ENCODE results near the gene TPK1.
"Not testable (repeated sequence)": the region's sequence is repeated elsewhere in the genome, so short reads cannot be mapped to it uniquely, and the experiment has no call there.

TPK1 gene

DNA sequence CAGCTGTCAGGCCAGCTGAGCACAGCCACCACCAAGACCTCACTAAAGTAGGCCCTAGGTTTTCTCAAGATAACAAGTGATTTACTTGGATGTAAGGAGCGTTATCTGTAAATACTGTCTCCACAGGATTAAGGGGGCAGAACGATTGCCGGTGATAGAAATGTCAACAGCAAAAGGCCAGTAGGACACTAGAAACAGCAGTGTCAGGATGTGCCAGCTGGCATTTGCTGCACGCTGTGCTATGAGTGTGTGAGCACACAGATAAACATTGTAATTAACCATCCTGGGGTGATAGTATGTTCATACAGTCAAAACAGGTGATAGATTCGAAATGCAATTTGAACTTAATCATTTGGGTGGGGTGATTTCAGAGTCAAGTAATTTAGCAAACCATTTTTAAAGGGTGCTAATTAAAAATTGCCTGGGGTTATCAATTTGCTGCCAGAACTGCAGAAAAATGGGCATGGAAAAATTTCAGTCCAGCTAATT, 396.1 kb downstream of the TPK1 start:
- TF ChIP-seq, protein P1, sequence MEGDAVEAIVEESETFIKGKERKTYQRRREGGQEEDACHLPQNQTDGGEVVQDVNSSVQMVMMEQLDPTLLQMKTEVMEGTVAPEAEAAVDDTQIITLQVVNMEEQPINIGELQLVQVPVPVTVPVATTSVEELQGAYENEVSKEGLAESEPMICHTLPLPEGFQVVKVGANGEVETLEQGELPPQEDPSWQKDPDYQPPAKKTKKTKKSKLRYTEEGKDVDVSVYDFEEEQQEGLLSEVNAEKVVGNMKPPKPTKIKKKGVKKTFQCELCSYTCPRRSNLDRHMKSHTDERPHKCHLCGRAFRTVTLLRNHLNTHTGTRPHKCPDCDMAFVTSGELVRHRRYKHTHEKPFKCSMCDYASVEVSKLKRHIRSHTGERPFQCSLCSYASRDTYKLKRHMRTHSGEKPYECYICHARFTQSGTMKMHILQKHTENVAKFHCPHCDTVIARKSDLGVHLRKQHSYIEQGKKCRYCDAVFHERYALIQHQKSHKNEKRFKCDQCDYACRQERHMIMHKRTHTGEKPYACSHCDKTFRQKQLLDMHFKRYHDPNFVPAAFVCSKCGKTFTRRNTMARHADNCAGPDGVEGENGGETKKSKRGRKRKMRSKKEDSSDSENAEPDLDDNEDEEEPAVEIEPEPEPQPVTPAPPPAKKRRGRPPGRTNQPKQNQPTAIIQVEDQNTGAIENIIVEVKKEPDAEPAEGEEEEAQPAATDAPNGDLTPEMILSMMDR (IDR thresholded peaks at IDR 0.05; ENCODE audit: borderline replicate concordance, insufficient read depth, low read depth, low read length): no peak
- H3K4me3 ChIP-seq (ENCODE audit: low read depth, low read length): no peak overlapping the region

DNA sequence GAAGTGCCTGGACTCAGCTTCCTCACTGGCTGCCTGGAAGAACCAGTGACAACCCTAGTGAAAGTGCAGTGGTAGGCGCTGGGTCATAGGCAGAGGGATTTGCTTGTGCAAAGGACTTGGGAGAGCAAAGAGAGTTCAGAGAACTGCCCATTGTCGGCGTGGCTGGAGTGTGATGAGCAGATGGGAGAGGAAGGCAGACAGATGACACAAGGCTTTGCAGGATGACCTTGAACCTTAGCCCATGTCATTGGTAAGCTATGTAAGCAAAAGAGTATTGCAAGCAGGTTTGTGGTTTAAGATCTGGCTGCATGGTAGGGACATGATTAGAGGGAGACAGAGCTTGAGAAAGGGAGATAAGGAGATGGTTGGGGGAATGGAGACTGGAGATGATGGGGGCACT, 397.1 kb downstream of the TPK1 start:
- TF ChIP-seq, protein P1 (IDR thresholded peaks at IDR 0.05; ENCODE audit: borderline replicate concordance, insufficient read depth, low read depth, low read length): no peak

DNA sequence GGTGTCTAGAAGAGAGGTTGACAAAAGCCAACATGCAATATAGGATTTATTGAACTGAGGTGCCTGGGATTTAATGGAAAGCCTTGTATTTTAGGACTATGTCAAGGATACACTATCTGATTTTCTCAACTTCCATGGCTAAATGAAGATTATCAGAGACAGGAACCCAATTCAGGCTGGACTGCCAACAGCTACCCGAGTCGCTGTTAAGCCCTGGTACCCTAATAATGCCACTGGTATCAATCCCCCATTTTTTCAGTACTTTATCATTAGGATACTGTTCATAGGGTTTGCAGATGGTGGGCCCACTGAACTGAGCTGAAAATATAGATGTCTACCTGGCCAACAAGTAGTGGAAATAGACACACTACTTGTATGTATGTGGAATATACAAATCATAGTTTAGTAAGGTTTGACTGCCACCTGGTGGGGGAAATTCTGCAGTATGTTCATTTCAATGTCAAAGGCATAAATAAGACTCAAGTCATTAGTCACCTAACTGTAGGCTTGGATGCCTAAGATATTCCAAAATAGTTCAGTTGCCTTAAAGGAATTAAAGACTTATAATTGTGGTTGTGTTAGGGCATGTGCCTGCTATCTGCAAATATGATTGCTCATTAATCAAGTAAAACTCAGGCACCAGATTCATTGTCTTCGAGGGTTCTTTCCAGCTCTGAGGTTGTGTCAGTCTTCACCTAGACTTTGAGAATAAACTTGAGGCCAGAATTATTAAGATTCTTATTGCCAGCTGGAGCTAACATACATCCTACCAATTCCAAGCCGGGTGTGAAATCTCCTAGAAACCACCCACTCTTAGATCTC, 398.3 kb downstream of the TPK1 start:
- H3K4me3 ChIP-seq (ENCODE audit: low read depth, low read length): no peak overlapping the region
- TF ChIP-seq, protein P1 (IDR thresholded peaks at IDR 0.05; ENCODE audit: borderline replicate concordance, insufficient read depth, low read depth, low read length): peak; percentile 43; the same call in 1 of the 2 replicates

More for the DNA sequence above, 397.1 kb downstream of the TPK1 start:
- H3K4me3 ChIP-seq (ENCODE audit: low read depth, low read length): no peak overlapping the region

DNA sequence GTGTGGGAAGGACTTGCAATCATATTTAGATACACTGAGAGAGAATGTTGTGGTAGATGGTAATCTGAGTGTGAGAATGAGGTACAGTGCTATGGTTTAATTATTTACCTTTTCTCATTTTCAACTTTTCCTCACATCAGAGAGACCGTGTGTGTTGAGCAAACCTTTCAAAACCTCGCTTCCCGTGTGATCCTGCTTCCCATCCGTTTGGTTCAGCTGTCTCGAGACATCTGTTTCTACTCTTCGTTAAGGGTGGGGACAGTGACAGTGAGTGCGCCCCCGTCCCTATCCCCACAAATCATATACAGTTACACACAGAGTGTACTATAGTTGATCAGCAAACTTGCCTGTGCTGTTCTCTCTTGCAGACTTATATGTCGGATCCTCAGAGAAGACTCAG, 399.4 kb downstream of the TPK1 start:
- TF ChIP-seq, protein P1 (IDR thresholded peaks at IDR 0.05; ENCODE audit: borderline replicate concordance, insufficient read depth, low read depth, low read length): no peak
- no peak overlapping the region for H3K4me3 ChIP-seq (ENCODE audit: low read depth, low read length)

DNA sequence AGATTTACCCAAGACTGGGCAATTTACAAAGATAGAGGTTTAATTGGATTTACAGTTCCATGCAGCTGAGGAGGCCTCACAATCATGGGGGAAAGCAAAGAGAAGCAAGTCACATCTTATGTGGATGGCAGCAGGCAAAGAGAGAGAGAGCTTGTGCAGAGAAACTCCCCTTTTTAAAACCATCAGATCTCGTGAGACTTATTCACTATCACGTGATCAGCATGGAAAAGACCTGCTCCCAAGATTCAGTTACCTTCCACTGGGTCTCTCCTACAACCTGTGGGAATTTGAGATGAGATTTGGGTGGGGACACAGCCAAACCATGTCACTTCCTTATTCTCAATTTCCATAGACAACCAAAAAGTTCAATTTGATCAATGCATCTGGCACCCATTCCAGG, 407.4 kb downstream of the TPK1 start:
- TF ChIP-seq, protein P1 (IDR thresholded peaks at IDR 0.05; ENCODE audit: borderline replicate concordance, insufficient read depth, low read depth, low read length): no peak
- no peak overlapping the region for H3K4me3 ChIP-seq (ENCODE audit: low read depth, low read length)

DNA sequence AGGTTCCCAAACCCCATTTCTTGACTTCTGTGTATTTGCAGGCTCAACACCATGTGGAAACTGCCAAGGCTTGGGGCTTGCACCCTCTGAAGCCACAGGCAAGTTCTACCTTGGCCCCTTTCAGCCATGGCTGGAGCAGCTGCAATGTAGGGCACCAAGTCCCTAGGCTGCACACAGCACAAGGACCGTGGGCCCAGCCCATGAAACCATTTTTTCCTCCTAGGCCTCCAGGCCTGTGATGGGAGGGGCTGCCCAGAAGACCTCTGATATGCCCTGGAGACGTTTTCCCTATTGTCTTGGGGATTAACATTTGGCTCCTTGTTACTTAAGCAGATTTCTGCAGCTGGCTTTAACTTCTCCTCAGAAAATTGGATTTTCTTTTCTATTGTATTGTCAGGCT, 408.3 kb downstream of the TPK1 start:
- not testable (repeated sequence) for H3K4me3 ChIP-seq (ENCODE audit: low read depth, low read length)

DNA sequence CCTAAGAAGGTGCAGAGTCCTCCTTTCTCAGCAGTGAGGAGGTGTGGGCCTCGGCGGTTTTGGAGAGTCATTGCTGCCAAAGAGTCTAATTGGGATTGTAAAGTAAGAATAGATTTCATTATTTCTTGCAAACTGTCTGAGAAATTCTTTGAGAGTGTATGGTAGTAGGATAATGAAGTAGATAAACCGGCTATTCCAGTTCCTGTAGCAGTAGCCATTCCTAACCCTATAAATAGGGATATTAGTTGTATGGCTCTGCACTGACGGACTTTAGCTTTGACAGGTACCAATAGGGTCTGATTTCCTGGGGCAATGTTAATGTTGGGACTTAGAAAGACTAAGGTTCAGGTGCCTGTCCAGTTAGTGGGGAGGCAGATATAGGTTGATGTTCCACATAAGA, 416.9 kb downstream of the TPK1 start:
- not testable (repeated sequence) for H3K4me3 ChIP-seq (ENCODE audit: low read depth, low read length)

DNA sequence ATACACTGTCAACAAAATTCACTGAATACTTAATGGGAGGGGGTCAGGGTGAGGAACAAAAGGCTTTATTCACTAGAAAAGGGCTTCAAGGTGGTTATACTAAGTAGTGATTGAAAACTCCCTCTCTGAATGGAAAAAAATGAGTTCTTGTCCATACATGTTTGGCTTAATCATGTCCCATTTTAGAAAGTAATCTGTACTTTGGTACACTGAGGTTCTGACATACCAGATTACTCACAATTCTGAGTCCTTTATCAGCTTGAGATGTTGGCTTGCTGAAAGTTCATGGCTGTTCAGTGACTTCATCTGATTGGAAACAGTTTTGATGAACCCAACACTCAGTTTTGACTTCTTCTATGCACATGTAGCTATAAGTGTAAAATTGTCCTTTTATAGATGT, 419.5 kb downstream of the TPK1 start:
- no peak overlapping the region for H3K4me3 ChIP-seq (ENCODE audit: low read depth, low read length)
- TF ChIP-seq, protein P1 (IDR thresholded peaks at IDR 0.05; ENCODE audit: borderline replicate concordance, insufficient read depth, low read depth, low read length): no peak

All from GM12875 (cell line).